Caco-2 (cell line): Measurements from ENCODE around the gene SMIM38. TPM values are rescaled to one million over a fixed set of nuclear protein-coding genes. Genes with fewer than 3 reads are reported as not detected.

Source experiments
- BruUV-seq: library from RNA; stranded (reverse); fragments of 400-500 nt; replicated peaks from 2 replicates; lab custom pipeline; 2021; lab: Mats Ljungman, UMichigan
- CTCF ChIA-PET: fragments of 300-600 bp; sonication (Branson Sonifier 250); formaldehyde crosslinking; loops from one replicate; lab custom pipeline; 2022; ENCODE audit warnings: antibody characterized with exemption; lab: Charles Lee
- POLR2A ChIA-PET: fragments of 300-600 bp; sonication (Branson Sonifier 250); formaldehyde crosslinking; loops from one replicate; lab custom pipeline; 2022; ENCODE audit warnings: antibody characterized with exemption; lab: Charles Lee
- DNase-seq, 2 experiments: peaks; one replicate each; pipeline versions ENCODE4 v3.0.0 to v3.0.0-alpha.2; 2020 to 2022
- H3K27me3 ChIP-seq: replicated peaks from 2 replicates; pipeline ENCODE4 v1.6.0; 2011; ENCODE audit warnings: low read length; ENCODE audit not compliant: control insufficient read depth, insufficient read depth
- H3K36me3 ChIP-seq: 2 replicates; pipeline ENCODE4 v1.5.1; 2011; ENCODE audit warnings: low read length; ENCODE audit not compliant: control insufficient read depth, insufficient read depth
- H3K4me1 ChIP-seq: fragments of 250-450 bp; sonication (Bioruptor Pico); 2 replicates; pipeline ENCODE4 v1.5.1; 2020; ENCODE audit warnings: mild to moderate bottlenecking
- H3K4me3 ChIP-seq: 2 replicates; pipeline ENCODE4 v1.5.1; 2011; ENCODE audit warnings: low read depth, mild to moderate bottlenecking, control low read depth, low read length
- H3K9me3 ChIP-seq: fragments of 250-450 bp; sonication (Bioruptor Pico); 2 replicates; pipeline ENCODE4 v1.5.1; 2020; ENCODE audit warnings: mild to moderate bottlenecking, moderate library complexity
- H3K27ac Mint-ChIP-seq: one replicate; pipeline ENCODE4 v1.8.0; 2022; ENCODE audit warnings: mixed read lengths; ENCODE audit not compliant: unreplicated experiment
- H3K27me3 Mint-ChIP-seq: one replicate; pipeline ENCODE4 v1.8.0; 2022; ENCODE audit warnings: mixed read lengths; ENCODE audit not compliant: insufficient read depth, unreplicated experiment
- H3K36me3 Mint-ChIP-seq: one replicate; pipeline ENCODE4 v1.8.0; 2022; ENCODE audit warnings: mild to moderate bottlenecking, mixed read lengths; ENCODE audit not compliant: insufficient read depth, unreplicated experiment
- H3K4me1 Mint-ChIP-seq: one replicate; pipeline ENCODE4 v1.8.0; 2022; ENCODE audit warnings: low read depth, mixed read lengths; ENCODE audit not compliant: unreplicated experiment
- H3K4me3 Mint-ChIP-seq: one replicate; pipeline ENCODE4 v1.8.0; 2022; ENCODE audit warnings: mild to moderate bottlenecking, moderate library complexity, mixed read lengths; ENCODE audit not compliant: unreplicated experiment
- H3K9me3 Mint-ChIP-seq: one replicate; pipeline ENCODE4 v1.8.0; 2022; ENCODE audit warnings: mixed read lengths; ENCODE audit not compliant: unreplicated experiment
- CTCF ChIP-seq, 2 experiments: fragments of 200-600 bp in 1 of 2; IDR thresholded peaks; 1 replicate in 1 of 2; 2 replicates in 1 of 2; pipeline versions ENCODE4 v1.5.1 to v1.8.0; 2011 to 2022; ENCODE audit warnings: antibody characterized with exemption in 1 of 2, control low read depth in 1 of 2, inconsistent platforms in 1 of 2, low read depth in 1 of 2, low read length in 1 of 2, mild to moderate bottlenecking in 1 of 2, moderate library complexity in 1 of 2; ENCODE audit not compliant: insufficient read depth in 1 of 2, severe bottlenecking in 1 of 2, unreplicated experiment in 1 of 2
- intact Hi-C: fragments of 100-400 bp; cut with micrococcal nuclease; formaldehyde crosslinking; loops from one replicate; pipeline ENCODE4 v1.10.0; 2022; ENCODE audit not compliant: unreplicated experiment
- total RNA-seq: library from RNA; stranded (reverse); gene quantifications from 2 replicates; pipeline ENCODE4 v1.2.3, GENCODE V29; 2022

SMIM38 gene
- total RNA-seq, 1 experiment from 2014 or later: 0.66 TPM

- H3K36me3 Mint-ChIP-seq: peaks cover 6% of the 10 kb centered on the region
Measured at GRCh38 chr11:69134957-69135356, 20.8 kb upstream of the SMIM38 start.

GRCh38 chr11:69135420-69136363 is 20.0 kb upstream of the SMIM38 start:
- no peak overlapping the region for H3K4me3 Mint-ChIP-seq
- H3K27me3 ChIP-seq: no peaks in the 10 kb centered on the region
- H3K4me1 Mint-ChIP-seq: peaks cover 40% of the 10 kb centered on the region
- H3K4me3 ChIP-seq: no peak overlapping the region
- CTCF ChIA-PET: no interaction called here
- peaks cover 7% of the 10 kb centered on the region; the same call in 1 of the 2 replicates for H3K9me3 ChIP-seq
- H3K4me1 ChIP-seq: peaks cover 47% of the 10 kb centered on the region
- DNase-seq: peak in 1 of 2 experiments; percentile 30
- TF ChIP-seq CTCF (IDR thresholded peaks at IDR 0.05; ENCODE audit: insufficient read depth in 1 of 2, low read depth in 1 of 2, low read length in 1 of 2, severe bottlenecking in 1 of 2, unreplicated experiment in 1 of 2): no peak
- H3K36me3 Mint-ChIP-seq: peaks cover 6% of the 10 kb centered on the region
- POLR2A ChIA-PET: no interaction called here
- no peaks in the 10 kb centered on the region for H3K27me3 Mint-ChIP-seq
- intact Hi-C loops: no loop called here
- 0 out of 2 replicates have a peak, but pooled peaks cover 2% of the 10 kb centered on the region for H3K36me3 ChIP-seq
- no peaks in the 10 kb centered on the region for H3K9me3 Mint-ChIP-seq
- no TSS peak for BruUV-seq
- H3K27ac Mint-ChIP-seq: peak overlapping the region; percentile 69

More at GRCh38 chr11:69134957-69135356, 20.8 kb upstream of the SMIM38 start:
- no peaks in the 10 kb centered on the region for H3K9me3 Mint-ChIP-seq
- peak overlapping the region; percentile 69 for H3K27ac Mint-ChIP-seq
- H3K27me3 Mint-ChIP-seq: no peaks in the 10 kb centered on the region
- CTCF ChIA-PET: no interaction called here
- no TSS peak for BruUV-seq
- no peak overlapping the region for H3K4me3 Mint-ChIP-seq
- TF ChIP-seq CTCF (IDR thresholded peaks at IDR 0.05; ENCODE audit: insufficient read depth in 1 of 2, low read depth in 1 of 2, low read length in 1 of 2, severe bottlenecking in 1 of 2, unreplicated experiment in 1 of 2): no peak
- intact Hi-C loops: loop anchor here (5.0 kb wide), 1 partner anchor 247 kb away; no protein-coding TSS in a partner anchor
- POLR2A ChIA-PET: interaction anchor here (0.7 kb wide), 1 partner anchor 394 kb away, joined by 13 read pairs; no protein-coding TSS in a partner anchor
- peaks cover 40% of the 10 kb centered on the region for H3K4me1 Mint-ChIP-seq
- Histone ChIP-seq H3K4me1 (peaks cover 47% of the 10 kb centered on the region), H3K9me3 (peaks cover 7% of the 10 kb centered on the region; the same call in 1 of the 2 replicates), H3K4me3 (no peak overlapping the region), H3K36me3 (0 out of 2 replicates have a peak, but pooled peaks cover 2% of the 10 kb centered on the region), H3K27me3 (no peaks in the 10 kb centered on the region)
- DNase-seq: peak in 1 of 2 experiments; percentile 42

GRCh38 chr11:69136471-69136870 is 19.3 kb upstream of the SMIM38 start:
- no peaks in the 10 kb centered on the region for H3K27me3 ChIP-seq
- peaks cover 41% of the 10 kb centered on the region for H3K4me1 ChIP-seq
- peaks cover 7% of the 10 kb centered on the region; the same call in 1 of the 2 replicates for H3K9me3 ChIP-seq
- Mint-ChIP-seq H3K9me3 (no peaks in the 10 kb centered on the region), H3K4me1 (peaks cover 40% of the 10 kb centered on the region), H3K36me3 (peaks cover 6% of the 10 kb centered on the region), H3K27ac (peak overlapping the region; percentile 69), H3K27me3 (no peaks in the 10 kb centered on the region), H3K4me3 (no peak overlapping the region)
- ChIA-PET CTCF (no interaction called here), POLR2A (no interaction called here)
- no peak overlapping the region for H3K4me3 ChIP-seq
- intact Hi-C loops: no loop called here
- BruUV-seq: no TSS peak
- DNase-seq: no peak
- TF ChIP-seq CTCF (IDR thresholded peaks at IDR 0.05; ENCODE audit: insufficient read depth in 1 of 2, low read depth in 1 of 2, low read length in 1 of 2, severe bottlenecking in 1 of 2, unreplicated experiment in 1 of 2): no peak
- 0 out of 2 replicates have a peak, but pooled peaks cover 2% of the 10 kb centered on the region for H3K36me3 ChIP-seq
